Stimulated activated CD8-positive, alpha-beta memory T cell treated with anti-CD3 and anti-CD28 coated beads, Interleukin-4, amount 100 ng/mL, for 1 hour (primary cell): ENCODE results near the gene C1orf53.
"Not testable (repeated sequence)": the region's sequence is repeated elsewhere in the genome, so short reads cannot be mapped to it uniquely, and the experiment has no call there.

Experiments used
- DNase-seq, 2 donors: peaks; one replicate each; pipeline ENCODE4 v3.0.0-alpha.2; 2020; ENCODE audit warnings: low read depth in 2 of 2, low spot score in 1 of 2

C1orf53 gene

GRCh38 chr1:197920414-197921117 is 18.1 kb downstream of the C1orf53 start:
- no peak for DNase-seq

GRCh38 chr1:197921235-197922069 is 19.0 kb downstream of the C1orf53 start:
- no peak for DNase-seq

- no peak for DNase-seq
Observed at GRCh38 chr1:197922070-197922390, 19.6 kb downstream of the C1orf53 start.

- DNase-seq = no peak
Observed at GRCh38 chr1:197923038-197923437, 20.6 kb downstream of the C1orf53 start.

- DNase-seq = no peak
Observed at GRCh38 chr1:197924516-197925123, 22.2 kb downstream of the C1orf53 start.

- DNase-seq = no peak
Observed at GRCh38 chr1:197927908-197928665, 25.7 kb downstream of the C1orf53 start.

- no peak for DNase-seq
Observed at GRCh38 chr1:197928849-197929336, 26.5 kb downstream of the C1orf53 start.

- no peak for DNase-seq
Observed at GRCh38 chr1:197933016-197933415, 30.6 kb downstream of the C1orf53 start.

- no peak for DNase-seq
Observed at GRCh38 chr1:197933647-197934046, 31.2 kb downstream of the C1orf53 start.

GRCh38 chr1:197937381-197937780 is 35.0 kb downstream of the C1orf53 start:
- DNase-seq = no peak

- DNase-seq = no peak
Observed at GRCh38 chr1:197937892-197938291, 35.5 kb downstream of the C1orf53 start.

- DNase-seq = not testable (repeated sequence)
Observed at GRCh38 chr1:197939159-197939980, 36.9 kb downstream of the C1orf53 start.

- no peak for DNase-seq
Observed at GRCh38 chr1:197942042-197942441, 39.6 kb downstream of the C1orf53 start.

GRCh38 chr1:197944485-197944884 is 42.1 kb downstream of the C1orf53 start:
- no peak for DNase-seq

GRCh38 chr1:197948926-197949899 is 46.8 kb downstream of the C1orf53 start:
- DNase-seq = no peak

- DNase-seq = no peak
Observed at GRCh38 chr1:197951089-197951488, 48.7 kb downstream of the C1orf53 start.

- no peak for DNase-seq
Observed at GRCh38 chr1:197951617-197952175, 49.3 kb downstream of the C1orf53 start.

GRCh38 chr1:197953472-197953871 is 51.0 kb downstream of the C1orf53 start:
- DNase-seq = not testable (repeated sequence)
